Tibial nerve (tissue), 4 donors: ENCODE results near the gene CD81. TPM values are rescaled to one million over a fixed set of nuclear protein-coding genes. Genes with fewer than 3 reads are reported as not detected.

ENCODE experiments used
- DNase-seq, 2 donors: peaks; one replicate each; pipeline ENCODE4 v3.0.0-alpha.2; 2019; ENCODE audit warnings: low spot score in 2 of 2
- H3K27ac ChIP-seq, 4 donors: fragments of 200-600 bp; sonication (generic) in 3 of 4; one replicate each; pipeline ENCODE4 v1.5.1; 2017 to 2019; ENCODE audit warnings: mild to moderate bottlenecking in 1 of 4
- H3K27me3 ChIP-seq, 2 donors: fragments of 200-600 bp; sonication (generic) in 1 of 2; one replicate each; pipeline versions ENCODE4 v1.5.1 to v1.6.0; 2017 to 2019
- H3K36me3 ChIP-seq, 3 donors: fragments of 200-600 bp; sonication (generic); one replicate each; pipeline ENCODE4 v1.5.1; 2018 to 2019
- H3K4me1 ChIP-seq, 4 donors: fragments of 200-600 bp; sonication (generic) in 3 of 4; one replicate each; pipeline ENCODE4 v1.5.1; 2017 to 2019
- H3K4me3 ChIP-seq, 4 donors: fragments of 200-600 bp; sonication (generic) in 3 of 4; one replicate each; pipeline ENCODE4 v1.5.1; 2017 to 2019; ENCODE audit warnings: mild to moderate bottlenecking in 1 of 4, moderate library complexity in 1 of 4
- H3K9me3 ChIP-seq, 4 donors: fragments of 200-600 bp; sonication (generic) in 3 of 4; one replicate each; pipeline ENCODE4 v1.5.1; 2017 to 2019
- CTCF ChIP-seq, 5 experiments: fragments of 200-600 bp in 3 of 5; fragments of 450-650 bp in 2 of 5; sonication (generic) in 3 of 5; IDR thresholded peaks; one replicate each; pipeline ENCODE4 v1.5.1; 2016 to 2019; ENCODE audit warnings: antibody characterized with exemption in 5 of 5, mild to moderate bottlenecking in 3 of 5, moderate library complexity in 2 of 5
- EP300 ChIP-seq, 2 donors: sonication (generic); formaldehyde crosslinking; IDR thresholded peaks; one replicate each; pipeline ENCODE4 v1.6.1; 2017; ENCODE audit warnings: antibody characterized with exemption in 2 of 2, mild to moderate bottlenecking in 1 of 2
- POLR2A ChIP-seq, 2 donors: fragments of 450-650 bp; IDR thresholded peaks; one replicate each; pipeline ENCODE4 v1.6.1; 2017; ENCODE audit warnings: antibody characterized with exemption in 2 of 2, mild to moderate bottlenecking in 2 of 2, moderate library complexity in 2 of 2
- WGBS, 2 donors: methylation state at CpG; one replicate each; pipeline ENCODE4 v1.1.5; 2018; 5-methylcytosine and 5-hydroxymethylcytosine counted together
- total RNA-seq, 4 donors: library from RNA; depleted of rRNA; stranded (reverse); fragments of >200 nt; gene quantifications; one replicate each; pipeline ENCODE4 v1.1.0, GENCODE V29; 2016

CD81 gene
- total RNA-seq, 4 donors from 2014 or later: 650 to 822 (median 674) TPM

DNA sequence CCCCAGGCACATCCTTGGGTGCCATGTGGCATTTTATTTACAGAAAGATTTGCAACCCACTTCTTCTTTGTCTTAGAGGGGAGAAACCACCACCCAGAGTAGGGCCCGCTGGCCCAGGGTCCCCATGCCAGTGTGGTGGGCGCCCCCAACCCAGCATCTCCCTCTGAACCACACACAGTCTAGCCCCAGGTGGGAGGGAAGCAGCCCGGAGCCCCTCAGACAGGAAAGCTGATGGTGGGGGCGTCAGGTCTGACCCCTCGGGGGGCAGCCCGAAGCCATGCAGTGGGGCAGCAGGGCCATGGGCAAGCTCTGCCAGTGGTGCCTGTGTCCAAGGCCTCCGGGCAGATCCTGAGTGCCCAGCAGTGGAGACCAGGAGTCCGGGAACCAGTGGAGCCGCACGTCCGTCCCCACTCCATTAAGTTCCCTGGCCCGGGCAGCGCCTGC, 55.5 kb downstream of the CD81 start:
- Histone ChIP-seq H3K9me3 (peaks cover 0 to under 1% (median 0%) of the 10 kb centered on the region in 4 donors), H3K4me3 (no peak overlapping the region), H3K36me3 (no peaks in the 10 kb centered on the region), H3K4me1 (no peaks in the 10 kb centered on the region), H3K27ac (no peak overlapping the region), H3K27me3 (peaks cover 0 to 16% of the 10 kb centered on the region in 2 donors)
- 89 to 94% methylated on average over 8 to 10 of the region's 13 CpGs for WGBS, 2 donors
- DNase-seq: no peak
- no peak for TF ChIP-seq CTCF (IDR thresholded peaks at IDR 0.05)
- TF ChIP-seq EP300 (IDR thresholded peaks at IDR 0.05): no peak
- TF ChIP-seq POLR2A (IDR thresholded peaks at IDR 0.05): no peak

DNA sequence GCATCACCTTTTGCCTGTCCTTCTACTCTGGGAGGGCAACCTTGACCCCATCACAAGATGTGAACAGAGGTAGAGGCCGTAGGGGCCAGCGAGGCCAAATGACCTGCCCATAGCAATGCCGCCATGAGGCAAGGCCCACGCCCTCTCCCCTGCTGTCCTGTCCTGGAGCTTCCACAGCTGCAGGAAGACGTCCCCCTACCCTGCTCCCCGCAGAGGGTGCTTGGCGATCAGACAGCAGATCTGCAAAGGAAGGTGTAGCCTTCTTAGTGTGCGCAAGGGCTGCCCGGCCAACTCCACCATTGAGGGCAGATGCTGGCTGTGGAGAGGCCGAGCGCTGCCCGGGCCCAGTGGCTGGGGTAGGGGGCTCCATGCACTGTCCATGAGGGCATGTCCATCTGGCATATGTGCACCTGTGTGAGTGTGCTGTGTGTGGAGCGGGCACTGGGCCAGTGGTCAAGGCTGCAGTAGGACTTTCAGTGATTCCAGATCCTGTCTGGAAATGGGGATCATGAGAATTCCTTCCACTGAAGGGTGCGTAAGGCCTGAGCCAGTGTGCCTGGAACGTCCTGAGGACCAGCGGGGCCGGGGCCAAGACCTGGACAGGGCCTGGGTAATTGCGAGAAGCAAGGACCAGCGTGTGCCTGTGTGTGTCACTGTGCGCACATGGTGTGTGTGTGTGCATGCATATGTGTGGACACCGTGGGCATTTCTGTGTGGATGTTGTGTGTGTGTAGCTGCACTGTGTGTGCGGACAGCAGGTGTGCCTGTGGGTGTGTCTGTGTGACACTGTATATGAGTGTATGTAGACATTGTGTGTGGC, 56.2 kb downstream of the CD81 start:
- WGBS, 2 donors: 84 to 86% methylated on average over 14 to 21 of the region's 22 CpGs
- no peak for DNase-seq
- TF ChIP-seq EP300 (IDR thresholded peaks at IDR 0.05) (no peak), POLR2A (IDR thresholded peaks at IDR 0.05) (no peak), CTCF (IDR thresholded peaks at IDR 0.05) (no peak)
- no peaks in the 10 kb centered on the region for H3K36me3 ChIP-seq
- H3K27ac ChIP-seq: no peak overlapping the region
- peaks cover 0 to 5% (median 0%) of the 10 kb centered on the region in 4 donors for H3K9me3 ChIP-seq
- peaks cover 0 to 16% of the 10 kb centered on the region in 2 donors for H3K27me3 ChIP-seq
- no peaks in the 10 kb centered on the region for H3K4me1 ChIP-seq
- no peak overlapping the region for H3K4me3 ChIP-seq

- no peak overlapping the region for H3K4me3 ChIP-seq
- no peaks in the 10 kb centered on the region for H3K4me1 ChIP-seq
- no peaks in the 10 kb centered on the region for H3K36me3 ChIP-seq
- peaks cover 0 to 16% of the 10 kb centered on the region in 2 donors for H3K27me3 ChIP-seq
- no peak overlapping the region for H3K27ac ChIP-seq
- TF ChIP-seq POLR2A (IDR thresholded peaks at IDR 0.05) (no peak), EP300 (IDR thresholded peaks at IDR 0.05) (no peak), CTCF (IDR thresholded peaks at IDR 0.05) (no peak)
- WGBS, 2 donors: 87 to 90% methylated on average over 8 of the region's 8 CpGs
- H3K9me3 ChIP-seq: peaks cover 0 to 11% (median 0%) of the 10 kb centered on the region in 4 donors
- DNase-seq: no peak
Measured at GRCh38 chr11:2434008-2434407, 56.9 kb downstream of the CD81 start.

DNA sequence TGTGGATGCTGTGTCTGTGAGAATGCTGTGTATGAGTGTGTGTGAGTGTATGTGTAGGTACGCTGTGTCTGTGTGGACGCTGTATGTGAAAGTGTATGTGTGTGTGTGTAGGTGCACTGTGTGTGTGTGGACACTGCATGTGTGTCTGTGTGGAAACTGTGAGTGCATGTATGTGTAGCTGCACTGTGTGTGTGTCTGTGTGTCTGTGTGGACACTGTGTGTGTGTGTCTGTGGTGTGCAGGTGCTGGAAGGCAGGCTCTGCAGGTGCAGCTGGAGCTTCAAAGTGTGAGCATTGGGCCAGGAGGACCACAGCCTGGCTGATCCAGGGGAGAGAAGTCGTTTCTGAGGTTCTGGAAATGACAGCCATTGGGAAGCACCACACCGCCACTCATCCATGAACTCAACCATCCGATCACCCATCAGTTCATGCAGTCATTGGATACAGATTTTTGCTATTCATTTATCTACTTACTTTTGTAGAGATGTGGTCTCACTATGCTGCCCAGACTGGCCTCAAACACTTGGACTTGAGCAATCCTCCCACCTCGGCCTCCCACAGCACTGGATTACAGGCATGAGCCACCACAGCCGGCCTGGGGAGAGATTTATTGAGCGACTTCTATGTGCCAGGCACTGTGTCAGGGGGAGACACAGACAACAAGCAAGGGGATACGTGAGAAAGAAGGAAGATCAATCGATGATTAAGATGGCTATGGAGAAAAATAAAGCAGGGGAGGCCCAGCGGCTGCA, 57.6 kb downstream of the CD81 start:
- no peaks in the 10 kb centered on the region for H3K36me3 ChIP-seq
- DNase-seq: no peak
- H3K27ac ChIP-seq: no peak overlapping the region
- no peaks in the 10 kb centered on the region for H3K4me1 ChIP-seq
- H3K4me3 ChIP-seq: no peak overlapping the region
- peaks cover 0 to 11% (median 0%) of the 10 kb centered on the region in 4 donors for H3K9me3 ChIP-seq
- WGBS, 2 donors: 81 to 82% methylated on average over 11 of the region's 11 CpGs
- TF ChIP-seq CTCF (IDR thresholded peaks at IDR 0.05) (no peak), EP300 (IDR thresholded peaks at IDR 0.05) (no peak), POLR2A (IDR thresholded peaks at IDR 0.05) (no peak)
- H3K27me3 ChIP-seq: peaks cover 0 to 18% of the 10 kb centered on the region in 2 donors
